GM12872 (cell line): ENCODE measurements around the gene PTOV1.

Experiments used
- TF ChIP-seq, protein P1 (sequence below): IDR thresholded peaks from 3 replicates; pipeline ENCODE4 v1.5.1; 2011; ENCODE audit warnings: low read depth, mild to moderate bottlenecking, low read length, moderate library complexity; ENCODE audit not compliant: insufficient read depth

PTOV1 gene

DNA sequence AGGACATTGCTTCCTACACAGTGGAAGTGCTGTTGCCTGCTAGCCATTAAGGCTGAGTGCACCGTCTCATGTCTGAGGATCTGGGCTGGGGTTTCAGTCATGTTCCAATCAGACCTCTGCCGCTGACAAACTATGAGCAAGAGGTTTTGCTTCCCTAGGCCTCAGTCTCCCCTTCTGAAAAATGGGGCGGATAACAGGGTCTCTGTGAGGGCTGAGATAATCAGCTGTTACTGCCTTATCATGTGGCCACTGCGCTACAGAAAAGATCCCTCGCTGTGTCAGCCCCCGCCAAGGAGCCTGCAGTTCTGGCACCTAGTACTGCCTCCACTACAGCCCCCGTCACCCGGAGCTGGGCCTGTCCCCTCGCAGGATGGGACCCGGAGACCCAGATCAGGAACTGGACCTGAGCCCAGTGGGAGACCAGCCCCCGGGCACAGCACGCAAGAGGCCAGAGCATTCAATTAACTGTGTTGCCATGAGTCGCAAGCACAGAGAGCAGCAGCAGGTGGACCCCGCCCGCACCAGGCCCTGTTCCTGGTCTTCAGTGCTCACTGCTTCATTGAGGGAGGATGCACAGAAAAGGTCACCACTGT lies 19.4 kb downstream of the PTOV1 start:
- TF ChIP-seq, protein P1, sequence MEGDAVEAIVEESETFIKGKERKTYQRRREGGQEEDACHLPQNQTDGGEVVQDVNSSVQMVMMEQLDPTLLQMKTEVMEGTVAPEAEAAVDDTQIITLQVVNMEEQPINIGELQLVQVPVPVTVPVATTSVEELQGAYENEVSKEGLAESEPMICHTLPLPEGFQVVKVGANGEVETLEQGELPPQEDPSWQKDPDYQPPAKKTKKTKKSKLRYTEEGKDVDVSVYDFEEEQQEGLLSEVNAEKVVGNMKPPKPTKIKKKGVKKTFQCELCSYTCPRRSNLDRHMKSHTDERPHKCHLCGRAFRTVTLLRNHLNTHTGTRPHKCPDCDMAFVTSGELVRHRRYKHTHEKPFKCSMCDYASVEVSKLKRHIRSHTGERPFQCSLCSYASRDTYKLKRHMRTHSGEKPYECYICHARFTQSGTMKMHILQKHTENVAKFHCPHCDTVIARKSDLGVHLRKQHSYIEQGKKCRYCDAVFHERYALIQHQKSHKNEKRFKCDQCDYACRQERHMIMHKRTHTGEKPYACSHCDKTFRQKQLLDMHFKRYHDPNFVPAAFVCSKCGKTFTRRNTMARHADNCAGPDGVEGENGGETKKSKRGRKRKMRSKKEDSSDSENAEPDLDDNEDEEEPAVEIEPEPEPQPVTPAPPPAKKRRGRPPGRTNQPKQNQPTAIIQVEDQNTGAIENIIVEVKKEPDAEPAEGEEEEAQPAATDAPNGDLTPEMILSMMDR = no peak

DNA sequence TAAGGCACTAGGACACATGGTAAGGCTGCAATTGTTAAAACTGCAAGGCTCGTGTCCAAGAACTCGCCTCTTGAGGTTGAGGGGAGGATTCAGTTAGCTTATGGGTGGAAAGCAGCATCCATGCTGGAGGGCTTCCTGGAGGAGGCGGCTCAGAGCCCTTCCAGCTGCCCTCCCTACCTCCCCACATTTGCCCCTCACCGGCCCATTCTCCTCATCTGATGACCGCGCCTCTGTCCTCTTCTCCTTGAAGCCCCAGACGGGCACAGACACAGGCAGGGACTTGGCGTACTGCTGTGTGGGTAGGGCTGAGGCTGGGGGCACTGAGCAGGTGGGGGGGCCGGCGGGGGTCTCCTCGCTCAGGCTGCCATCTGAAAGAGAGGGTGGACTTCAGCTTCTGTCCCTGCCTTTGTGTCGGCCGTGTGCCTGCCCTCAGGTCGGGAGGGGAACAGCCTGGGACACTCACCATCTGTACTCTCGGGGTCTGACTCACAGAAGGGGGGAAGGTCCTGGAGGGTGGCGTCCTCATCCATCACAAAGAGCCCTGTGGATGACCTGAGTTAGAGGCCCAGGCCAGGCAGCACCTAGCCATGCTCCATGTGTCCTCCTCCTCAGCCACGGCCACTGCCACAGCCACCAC lies 20.5 kb downstream of the PTOV1 start:
- TF ChIP-seq, protein P1 = no peak

DNA sequence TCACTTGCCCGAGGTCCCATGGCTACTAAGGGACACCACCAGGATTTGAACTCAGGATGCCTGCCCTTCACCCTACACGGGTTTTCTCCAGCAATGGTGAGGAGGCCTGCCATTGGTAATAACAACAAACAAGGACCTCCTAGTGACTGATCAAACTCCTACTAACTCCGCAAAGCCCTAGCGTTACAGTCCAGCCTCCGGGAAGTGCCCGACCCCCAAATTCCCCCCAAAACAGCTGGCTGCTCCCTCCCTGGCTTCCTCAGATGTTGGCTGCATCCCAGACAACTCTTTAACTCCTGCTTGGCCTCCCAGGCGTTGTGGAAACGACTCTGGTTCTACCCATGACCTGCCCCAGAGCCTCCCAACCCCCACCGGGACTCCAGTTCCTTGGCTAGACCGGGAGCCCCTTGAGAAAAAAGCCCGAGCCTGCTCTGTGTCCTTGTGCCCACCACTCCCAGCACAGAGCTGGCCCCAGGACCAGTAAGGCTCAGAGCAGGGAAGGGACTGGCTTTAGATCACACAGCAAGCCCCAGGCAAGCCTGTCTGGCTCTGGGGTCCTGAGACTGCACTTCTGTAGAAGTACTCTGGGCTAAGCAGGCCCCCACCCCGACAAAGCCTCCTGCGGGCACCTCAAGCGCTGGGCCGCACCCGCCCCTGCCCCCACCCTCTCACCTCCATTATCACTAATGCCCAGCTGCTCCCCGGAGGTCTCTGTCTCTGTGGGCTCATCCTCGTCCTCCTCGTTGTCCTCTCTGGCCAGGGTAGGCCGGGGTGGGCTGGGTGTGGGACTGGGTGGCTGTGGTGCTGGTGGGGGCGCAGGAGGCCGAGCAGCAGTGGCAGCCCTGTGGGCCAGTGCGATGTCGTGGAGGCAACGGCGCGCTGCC lies 21.5 kb downstream of the PTOV1 start:
- TF ChIP-seq, protein P1 = no peak

DNA sequence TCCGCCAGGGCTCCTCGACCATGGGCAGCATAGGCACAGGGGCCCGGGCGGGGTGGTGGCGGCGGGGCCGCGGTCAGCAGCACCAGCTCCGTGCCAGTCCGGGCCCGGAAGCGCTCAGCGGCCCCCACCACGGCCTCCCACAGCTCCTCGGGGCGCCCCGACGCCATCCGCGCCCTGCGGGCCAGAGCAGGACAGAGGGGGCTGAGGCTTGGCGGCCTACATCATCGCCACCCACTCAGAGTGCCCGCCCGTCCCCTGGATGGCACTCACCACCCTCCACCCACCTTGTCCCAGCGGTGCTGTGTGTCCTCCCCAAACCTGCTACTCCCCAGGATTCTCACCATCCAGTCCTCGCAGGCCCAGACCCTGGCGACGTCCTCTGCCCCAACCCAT lies 22.2 kb downstream of the PTOV1 start:
- TF ChIP-seq, protein P1 = no peak

DNA sequence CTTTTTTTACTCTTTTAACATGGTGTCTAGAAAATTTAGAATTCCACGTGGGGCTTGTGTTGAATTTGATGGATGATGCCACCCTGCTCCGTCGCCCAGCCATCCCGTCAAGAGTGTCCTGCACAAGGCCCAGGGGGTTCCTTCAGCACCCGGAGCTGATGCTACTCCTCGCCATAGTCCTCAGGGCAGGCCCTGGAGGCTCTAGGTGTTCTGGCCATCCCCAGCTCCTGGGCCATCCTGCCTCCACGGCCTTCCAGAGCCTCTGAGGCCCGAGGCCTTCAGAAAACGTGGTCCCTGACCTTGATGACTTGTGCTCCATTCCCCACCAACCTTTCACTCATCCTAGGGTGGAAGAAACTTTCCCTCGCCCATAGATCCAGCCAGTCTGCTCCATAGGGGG lies 22.9 kb downstream of the PTOV1 start:
- TF ChIP-seq, protein P1 = no peak

DNA sequence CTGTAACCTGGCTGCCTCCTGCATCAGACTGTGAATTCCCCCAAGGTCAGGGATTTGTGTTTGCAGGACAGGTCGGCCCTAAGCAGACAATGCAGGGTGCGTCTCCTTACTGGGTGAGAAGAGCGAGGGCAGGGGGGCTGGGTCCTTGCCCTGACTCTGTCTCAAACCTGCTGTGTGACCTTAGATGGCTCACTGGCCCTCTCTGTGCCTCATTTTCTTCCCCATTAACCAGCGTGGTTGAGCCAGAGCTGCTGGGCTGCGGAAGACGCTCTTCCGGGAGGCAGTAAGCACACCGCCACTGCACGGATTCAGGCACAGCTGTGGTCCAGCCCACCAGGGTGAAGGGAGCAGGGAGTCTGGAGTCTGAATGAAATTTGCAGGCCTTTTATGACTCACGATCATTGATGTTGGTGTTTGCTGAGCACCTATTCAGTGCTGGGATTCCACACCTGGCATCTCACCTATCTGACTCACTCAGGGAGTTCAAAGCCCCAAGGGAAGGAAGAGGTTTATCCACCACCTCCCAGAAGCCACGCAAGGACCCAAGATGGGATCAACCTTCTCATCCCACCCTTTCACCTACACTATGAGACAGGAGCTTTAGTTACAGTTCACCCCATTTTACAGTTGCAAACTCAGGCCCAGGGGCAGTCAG lies 23.7 kb downstream of the PTOV1 start:
- TF ChIP-seq, protein P1 = no peak

DNA sequence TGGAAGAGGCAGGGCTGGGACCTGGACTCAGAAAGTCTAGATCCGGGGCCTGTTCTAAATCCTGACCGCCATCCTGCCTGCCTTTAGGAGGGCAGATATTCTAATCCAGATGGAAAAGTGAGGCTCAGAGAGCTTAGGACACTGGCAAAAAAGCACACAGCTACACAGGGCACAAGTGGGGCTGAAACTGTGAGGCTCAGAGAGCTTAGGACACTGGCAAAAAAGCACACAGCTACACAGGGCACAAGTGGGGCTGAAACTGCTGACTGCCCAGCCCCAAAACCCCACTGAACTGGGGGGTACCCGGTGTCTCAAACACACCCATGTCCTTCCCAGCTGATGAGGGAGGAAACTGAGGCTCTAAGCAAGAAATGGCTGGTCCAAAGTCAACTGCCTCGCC lies 24.2 kb downstream of the PTOV1 start:
- TF ChIP-seq, protein P1 = no peak
